Measurements from ENCODE around the gene TUT7.

- no peak for TF ChIP-seq POLR2A (IDR thresholded peaks at IDR 0.05; ENCODE audit: low read depth, low read length)
- TF ChIP-seq JUND (IDR thresholded peaks at IDR 0.05; ENCODE audit: low read depth, low read length): no peak
- TF ChIP-seq STAT3 (IDR thresholded peaks at IDR 0.05; ENCODE audit: low read depth, low read length): no peak
- TF ChIP-seq CTCF (IDR thresholded peaks at IDR 0.05 in 2 of 3, conservative IDR thresholded peaks at IDR 0.05 in 1 of 3; ENCODE audit: control insufficient read depth in 2 of 3, extremely low read depth in 1 of 3, insufficient read depth in 1 of 3, low read depth in 3 of 3, low read length in 3 of 3): no peak
- no peak for TF ChIP-seq SIN3A (IDR thresholded peaks at IDR 0.05; ENCODE audit: low read depth, low read length)
- TF ChIP-seq YY1 (IDR thresholded peaks at IDR 0.05; ENCODE audit: low read depth, low read length): no peak
- no peak for TF ChIP-seq NFIC (IDR thresholded peaks at IDR 0.05; ENCODE audit: low read depth, low read length)
- TF ChIP-seq USF1 (IDR thresholded peaks at IDR 0.05; ENCODE audit: borderline replicate concordance, extremely low read length, insufficient read depth, low read depth, low read length): no peak
- no peak for TF ChIP-seq FOS (IDR thresholded peaks at IDR 0.05; ENCODE audit: borderline replicate concordance, extremely low read depth, insufficient read length)
- TF ChIP-seq LARP7 (IDR thresholded peaks at IDR 0.05): no peak
- TF ChIP-seq ESRRA (IDR thresholded peaks at IDR 0.05; ENCODE audit: low read length): no peak
- TF ChIP-seq POLR2AphosphoS5 (IDR thresholded peaks at IDR 0.05; ENCODE audit: low read length): no peak
- TF ChIP-seq EGR1 (IDR thresholded peaks at IDR 0.05; ENCODE audit: borderline replicate concordance in 1 of 2, low read depth in 2 of 2, low read length in 2 of 2): no peak
Observed at GRCh38 chr9:86324308-86324707, 29.9 kb downstream of the TUT7 start.
